GM06990 (cell line): ENCODE data around the gene PPRC1.

Source experiments
- DNase-seq: peaks from one replicate; pipeline ENCODE4 v3.0.0-alpha.2; 2011; ENCODE audit not compliant: insufficient read length; ENCODE audit errors: extremely low read depth
- H3K27me3 ChIP-seq: replicated peaks from 2 replicates; pipeline ENCODE4 v1.6.0; 2011; ENCODE audit warnings: low read length; ENCODE audit not compliant: control insufficient read depth, insufficient read depth
- H3K36me3 ChIP-seq: 2 replicates; pipeline ENCODE4 v1.5.1; 2011; ENCODE audit warnings: low read length; ENCODE audit not compliant: control insufficient read depth, insufficient read depth
- H3K4me3 ChIP-seq: replicated peaks from 2 replicates; pipeline ENCODE4 v1.5.1; 2011; ENCODE audit warnings: low read depth, mild to moderate bottlenecking, control low read depth, low read length
- TF ChIP-seq, protein P1 (sequence below): IDR thresholded peaks from 2 replicates; pipeline ENCODE4 v1.5.1; 2011; ENCODE audit warnings: low read length, control low read depth, mild to moderate bottlenecking, inconsistent platforms; ENCODE audit not compliant: insufficient read depth, poor library complexity, severe bottlenecking

Gene PPRC1

DNA sequence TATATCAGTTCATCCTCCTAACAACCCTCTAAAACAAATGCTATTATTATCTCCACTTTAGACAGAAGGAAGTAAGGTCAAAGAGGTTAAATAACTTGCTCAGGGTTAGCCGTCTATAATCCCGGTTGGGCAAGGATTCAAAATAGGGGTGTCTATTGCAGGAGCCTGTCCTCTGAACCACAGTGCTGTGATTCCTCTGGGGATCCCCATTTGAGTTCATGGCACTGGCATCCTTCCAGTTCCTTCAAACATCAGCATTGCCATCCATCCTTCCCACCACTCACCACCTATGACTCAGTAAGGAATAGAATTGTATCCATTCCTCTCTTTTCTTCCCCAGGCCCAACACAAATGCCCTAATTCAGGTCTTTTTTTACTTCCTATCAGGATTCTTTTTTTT lies 42.1 kb upstream of the PPRC1 start:
- Histone ChIP-seq H3K36me3 (no peaks in the 10 kb centered on the region), H3K4me3 (no peak overlapping the region), H3K27me3 (no peaks in the 10 kb centered on the region)
- TF ChIP-seq, protein P1, sequence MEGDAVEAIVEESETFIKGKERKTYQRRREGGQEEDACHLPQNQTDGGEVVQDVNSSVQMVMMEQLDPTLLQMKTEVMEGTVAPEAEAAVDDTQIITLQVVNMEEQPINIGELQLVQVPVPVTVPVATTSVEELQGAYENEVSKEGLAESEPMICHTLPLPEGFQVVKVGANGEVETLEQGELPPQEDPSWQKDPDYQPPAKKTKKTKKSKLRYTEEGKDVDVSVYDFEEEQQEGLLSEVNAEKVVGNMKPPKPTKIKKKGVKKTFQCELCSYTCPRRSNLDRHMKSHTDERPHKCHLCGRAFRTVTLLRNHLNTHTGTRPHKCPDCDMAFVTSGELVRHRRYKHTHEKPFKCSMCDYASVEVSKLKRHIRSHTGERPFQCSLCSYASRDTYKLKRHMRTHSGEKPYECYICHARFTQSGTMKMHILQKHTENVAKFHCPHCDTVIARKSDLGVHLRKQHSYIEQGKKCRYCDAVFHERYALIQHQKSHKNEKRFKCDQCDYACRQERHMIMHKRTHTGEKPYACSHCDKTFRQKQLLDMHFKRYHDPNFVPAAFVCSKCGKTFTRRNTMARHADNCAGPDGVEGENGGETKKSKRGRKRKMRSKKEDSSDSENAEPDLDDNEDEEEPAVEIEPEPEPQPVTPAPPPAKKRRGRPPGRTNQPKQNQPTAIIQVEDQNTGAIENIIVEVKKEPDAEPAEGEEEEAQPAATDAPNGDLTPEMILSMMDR, result no peak
- no peak for DNase-seq

DNA sequence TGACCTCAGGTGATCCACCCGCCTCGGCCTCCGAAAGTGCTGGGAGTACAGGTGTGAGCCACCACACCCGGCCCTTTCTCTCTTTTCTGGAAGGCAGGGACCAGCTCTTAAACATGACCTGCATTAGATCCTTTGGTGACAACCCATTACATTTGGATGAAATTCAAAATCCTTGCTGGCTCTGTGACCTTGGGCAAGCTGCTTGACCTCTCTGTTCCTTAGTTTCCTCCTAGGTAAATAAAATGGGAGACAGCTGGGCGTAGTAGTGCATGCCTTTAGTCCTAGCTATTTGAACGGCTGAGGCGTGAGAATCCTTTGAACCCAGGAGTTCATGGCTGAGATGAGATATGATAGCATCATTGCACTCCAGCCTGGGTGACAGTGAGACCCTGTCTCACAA lies 36.4 kb upstream of the PPRC1 start:
- TF ChIP-seq, protein P1, result no peak
- no peak for DNase-seq
- Histone ChIP-seq H3K36me3 (no peaks in the 10 kb centered on the region), H3K27me3 (no peaks in the 10 kb centered on the region), H3K4me3 (no peak overlapping the region)

DNA sequence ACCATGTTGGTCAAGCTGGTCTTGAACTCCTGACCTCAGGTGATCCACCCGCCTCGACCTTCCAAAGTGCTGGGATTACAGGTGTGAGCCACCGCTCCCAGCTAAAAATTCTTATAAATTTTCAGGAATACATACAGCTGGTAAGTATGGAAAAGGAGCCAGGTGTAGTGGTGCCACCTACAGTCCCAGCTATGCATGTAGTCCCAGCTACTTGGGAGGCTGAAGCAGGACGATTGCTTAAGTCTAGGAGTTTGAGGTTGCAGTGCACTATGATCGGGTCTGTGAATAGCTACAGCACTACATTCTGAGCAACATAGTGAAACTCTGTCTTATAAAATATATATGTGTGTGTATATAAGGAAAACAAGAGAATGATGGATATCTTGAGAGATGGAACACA lies 31.7 kb upstream of the PPRC1 start:
- Histone ChIP-seq H3K4me3 (no peak overlapping the region), H3K27me3 (no peaks in the 10 kb centered on the region), H3K36me3 (no peaks in the 10 kb centered on the region)
- TF ChIP-seq, protein P1, result peak; percentile 2
- DNase-seq, result no peak

DNA sequence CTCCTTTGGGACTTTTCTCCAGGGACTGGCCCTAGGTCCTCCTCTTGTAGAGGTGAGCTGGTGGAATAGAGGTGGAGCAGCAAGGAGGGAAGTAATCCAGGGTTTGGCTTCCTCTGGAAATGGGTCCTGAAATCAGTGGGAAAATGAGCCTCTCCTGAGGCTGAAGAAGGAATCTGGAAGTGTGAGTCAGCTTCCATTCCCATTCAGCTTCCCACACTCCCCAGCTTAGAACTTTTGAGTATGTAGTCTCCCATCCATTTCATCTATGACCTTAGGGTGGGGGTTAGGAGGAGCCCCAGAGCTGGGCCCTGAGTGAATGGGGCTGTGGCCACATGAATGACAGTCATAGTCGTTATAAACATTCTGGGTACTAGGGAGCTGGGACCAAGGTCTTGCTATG lies 30.4 kb upstream of the PPRC1 start:
- no peak for DNase-seq
- Histone ChIP-seq H3K4me3 (no peak overlapping the region), H3K36me3 (peaks cover 3% of the 10 kb centered on the region; the same call in 1 of the 2 replicates), H3K27me3 (no peaks in the 10 kb centered on the region)
- TF ChIP-seq, protein P1, result no peak

DNA sequence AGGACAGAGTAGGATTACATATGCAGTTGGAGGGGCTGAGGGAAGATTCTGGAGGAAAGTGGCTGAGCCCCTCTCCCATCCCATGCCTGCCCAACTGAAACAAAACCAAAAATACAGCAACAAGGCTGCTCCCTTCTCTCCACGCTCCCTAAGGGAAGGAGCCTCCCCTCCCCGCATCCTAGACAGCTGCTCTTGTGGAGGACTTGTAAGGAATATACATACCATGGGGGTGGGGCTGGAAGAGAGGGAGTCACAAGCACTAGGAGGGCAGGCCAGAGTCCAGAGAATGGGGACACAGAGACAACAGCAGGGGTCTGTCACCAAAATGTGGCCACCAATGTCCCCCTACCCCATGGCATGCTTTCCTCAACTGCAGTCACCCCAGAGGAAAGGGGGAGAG lies 25.8 kb upstream of the PPRC1 start:
- Histone ChIP-seq H3K27me3 (no peaks in the 10 kb centered on the region), H3K36me3 (peaks cover 33% of the 10 kb centered on the region), H3K4me3 (no peak overlapping the region)
- TF ChIP-seq, protein P1, result no peak
- no peak for DNase-seq

DNA sequence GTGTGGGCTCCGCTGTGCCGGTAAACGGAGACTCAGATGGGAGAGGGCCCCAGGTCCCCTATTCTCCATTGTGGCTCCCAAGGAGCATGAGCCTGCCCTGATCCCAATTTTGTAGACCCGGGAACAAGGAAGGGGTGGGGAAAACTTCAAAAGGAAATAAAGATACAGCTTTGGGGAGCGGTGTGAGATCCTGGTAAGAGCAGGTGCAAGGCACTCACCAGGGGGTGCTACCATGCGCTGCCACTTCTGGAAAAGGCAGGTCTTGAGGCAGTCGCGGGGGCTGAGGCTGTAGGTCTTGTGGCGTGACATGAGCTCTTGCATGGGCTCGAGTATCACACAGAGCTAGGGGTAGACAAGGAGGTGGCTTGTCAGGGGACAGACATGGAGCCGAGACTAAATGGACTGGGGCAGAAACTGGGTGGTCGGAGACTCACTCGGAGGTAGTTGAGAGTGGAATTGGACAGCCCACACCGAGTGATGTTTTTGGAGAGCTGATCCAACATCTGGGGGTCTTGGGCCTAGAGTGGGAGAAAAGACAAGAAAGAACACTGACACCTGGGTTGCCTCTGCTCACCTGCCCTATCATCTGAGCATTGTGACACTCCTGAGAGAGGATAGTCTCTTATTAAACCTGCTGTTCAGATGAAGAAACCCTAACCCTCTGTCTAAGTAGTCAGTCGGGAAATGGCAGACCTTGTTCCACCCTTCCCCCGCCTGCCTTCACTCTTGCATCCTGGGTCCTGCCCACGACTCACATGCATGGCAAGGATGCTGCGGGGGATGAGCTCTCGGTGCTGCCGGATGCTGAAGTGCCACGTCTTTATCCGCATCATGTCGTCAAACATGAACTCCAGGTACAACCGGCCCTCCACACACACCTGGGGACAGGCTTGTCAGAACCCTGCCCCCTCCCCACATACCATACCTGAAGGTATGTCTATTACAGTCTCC lies 23.4 kb upstream of the PPRC1 start:
- no peaks in the 10 kb centered on the region for H3K27me3 ChIP-seq
- TF ChIP-seq, protein P1, result no peak
- H3K4me3 ChIP-seq, result no peak overlapping the region
- H3K36me3 ChIP-seq, result peaks cover 33% of the 10 kb centered on the region
- no peak for DNase-seq
